DOHH2 (cell line): Measurements from ENCODE around the gene FAM98C.

Experiments
- H3F3A ChIP-seq: fragments of 200-600 bp; sonication (generic), shearing (Covaris generic); 2 replicates; pipeline ENCODE4 v1.6.0; 2016; ENCODE audit warnings: antibody characterized with exemption, mild to moderate bottlenecking; ENCODE audit not compliant: control insufficient read depth, insufficient read depth
- H3K27ac ChIP-seq: fragments of 200-600 bp; sonication (generic); 2 replicates; pipeline ENCODE4 v1.5.1; 2014; ENCODE audit warnings: low read depth, mild to moderate bottlenecking, low read length, moderate library complexity
- H3K27me3 ChIP-seq: fragments of 200-600 bp; sonication (generic); 2 replicates; pipeline ENCODE4 v1.6.1; 2014; ENCODE audit warnings: mild to moderate bottlenecking, low read length, mixed read lengths; ENCODE audit not compliant: control insufficient read depth
- H3K36me3 ChIP-seq: fragments of 200-600 bp; sonication (generic); 2 replicates; pipeline ENCODE4 v1.6.1; 2014; ENCODE audit warnings: mild to moderate bottlenecking, low read length, moderate library complexity, mixed read lengths; ENCODE audit not compliant: control insufficient read depth
- H3K4me1 ChIP-seq: fragments of 200-600 bp; sonication (generic); 2 replicates; pipeline ENCODE4 v1.6.1; 2014; ENCODE audit warnings: mild to moderate bottlenecking, low read length, mixed read lengths; ENCODE audit not compliant: control insufficient read depth
- H3K4me2 ChIP-seq: fragments of 200-600 bp; sonication (generic); 2 replicates; pipeline ENCODE4 v1.6.0; 2014; ENCODE audit warnings: mild to moderate bottlenecking, low read length, moderate library complexity
- H3K4me3 ChIP-seq: fragments of 200-600 bp; sonication (generic); 2 replicates; pipeline ENCODE4 v1.5.1; 2014; ENCODE audit warnings: mild to moderate bottlenecking, low read length, mixed read lengths
- H3K79me2 ChIP-seq: fragments of 200-600 bp; sonication (generic); 2 replicates; pipeline ENCODE4 v1.6.1; 2014; ENCODE audit warnings: mild to moderate bottlenecking, low read length, mixed read lengths; ENCODE audit not compliant: control insufficient read depth
- H3K9me2 ChIP-seq: fragments of 200-600 bp; sonication (generic); replicated peaks from 2 replicates; pipeline ENCODE4 v1.6.1; 2014; ENCODE audit warnings: mild to moderate bottlenecking, low read length, mixed read lengths; ENCODE audit not compliant: control insufficient read depth
- H3K9me3 ChIP-seq: fragments of 200-600 bp; sonication (generic); 2 replicates; pipeline ENCODE4 v1.6.1; 2014; ENCODE audit warnings: antibody characterized with exemption, low read length, mixed read lengths; ENCODE audit not compliant: control insufficient read depth, insufficient read depth
- H4K20me1 ChIP-seq: fragments of 200-600 bp; sonication (generic); 2 replicates; pipeline ENCODE4 v1.6.0; 2014; ENCODE audit warnings: low read depth, mild to moderate bottlenecking, antibody characterized with exemption, low read length, moderate library complexity; ENCODE audit not compliant: control insufficient read depth, insufficient read depth
- EZH2phosphoT487 ChIP-seq: fragments of 200-600 bp; sonication (generic); IDR thresholded peaks from 2 replicates; pipeline ENCODE4 v1.6.1; 2017; ENCODE audit warnings: borderline replicate concordance, mild to moderate bottlenecking, antibody characterized with exemption, low read length, moderate library complexity, mixed read lengths
- TF ChIP-seq, protein P1 (sequence below): fragments of 200-600 bp; sonication (generic); IDR thresholded peaks from one replicate; pipeline ENCODE4 v1.5.1; 2014; ENCODE audit warnings: antibody characterized with exemption, mild to moderate bottlenecking, low read depth, low read length; ENCODE audit not compliant: poor library complexity, severe bottlenecking

Gene FAM98C

GRCh38 chr19:38378866-38379265, 24.0 kb upstream of the FAM98C start:
- no peak for TF ChIP-seq EZH2phosphoT487
- TF ChIP-seq, protein P1, sequence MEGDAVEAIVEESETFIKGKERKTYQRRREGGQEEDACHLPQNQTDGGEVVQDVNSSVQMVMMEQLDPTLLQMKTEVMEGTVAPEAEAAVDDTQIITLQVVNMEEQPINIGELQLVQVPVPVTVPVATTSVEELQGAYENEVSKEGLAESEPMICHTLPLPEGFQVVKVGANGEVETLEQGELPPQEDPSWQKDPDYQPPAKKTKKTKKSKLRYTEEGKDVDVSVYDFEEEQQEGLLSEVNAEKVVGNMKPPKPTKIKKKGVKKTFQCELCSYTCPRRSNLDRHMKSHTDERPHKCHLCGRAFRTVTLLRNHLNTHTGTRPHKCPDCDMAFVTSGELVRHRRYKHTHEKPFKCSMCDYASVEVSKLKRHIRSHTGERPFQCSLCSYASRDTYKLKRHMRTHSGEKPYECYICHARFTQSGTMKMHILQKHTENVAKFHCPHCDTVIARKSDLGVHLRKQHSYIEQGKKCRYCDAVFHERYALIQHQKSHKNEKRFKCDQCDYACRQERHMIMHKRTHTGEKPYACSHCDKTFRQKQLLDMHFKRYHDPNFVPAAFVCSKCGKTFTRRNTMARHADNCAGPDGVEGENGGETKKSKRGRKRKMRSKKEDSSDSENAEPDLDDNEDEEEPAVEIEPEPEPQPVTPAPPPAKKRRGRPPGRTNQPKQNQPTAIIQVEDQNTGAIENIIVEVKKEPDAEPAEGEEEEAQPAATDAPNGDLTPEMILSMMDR, result no peak
- Histone ChIP-seq H4K20me1 (no peaks in the 10 kb centered on the region; the same call in 1 of the 2 replicates), H3K9me3 (no peaks in the 10 kb centered on the region), H3K27me3 (no peaks in the 10 kb centered on the region), H3K36me3 (peaks cover 61% of the 10 kb centered on the region), H3K27ac (no peak overlapping the region), H3K4me1 (peaks cover 15% of the 10 kb centered on the region), H3F3A (no peaks in the 10 kb centered on the region), H3K9me2 (no peaks in the 10 kb centered on the region), H3K4me2 (no peak overlapping the region), H3K4me3 (no peak overlapping the region), H3K79me2 (peaks cover 42% of the 10 kb centered on the region)

DNA sequence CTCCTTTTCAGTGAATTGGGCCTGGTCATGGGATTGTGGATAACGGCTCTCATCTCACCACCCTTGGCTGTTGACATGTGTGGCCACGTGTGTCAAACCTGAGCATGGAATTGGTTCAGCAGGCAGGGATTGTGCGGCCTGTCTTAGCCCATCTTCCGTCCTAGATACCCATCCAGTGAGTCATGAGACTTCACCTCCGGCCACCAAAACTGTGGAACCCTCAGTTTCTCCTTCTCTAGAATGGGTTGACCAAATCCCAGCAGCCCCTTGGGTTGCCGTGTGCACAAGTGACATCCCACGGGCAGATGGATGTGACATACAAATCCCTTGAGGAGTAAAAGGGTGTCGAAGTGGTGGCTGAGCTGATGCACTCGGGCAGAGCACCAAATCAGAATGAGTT, 21.8 kb upstream of the FAM98C start:
- H3K4me1 ChIP-seq, result peaks cover 5% of the 10 kb centered on the region
- H3K4me2 ChIP-seq, result no peak overlapping the region
- no peaks in the 10 kb centered on the region for H4K20me1 ChIP-seq
- peaks cover 26% of the 10 kb centered on the region for H3K79me2 ChIP-seq
- no peak overlapping the region for H3K27ac ChIP-seq
- H3K36me3 ChIP-seq, result peaks cover 54% of the 10 kb centered on the region
- no peak overlapping the region for H3K4me3 ChIP-seq
- no peak for TF ChIP-seq EZH2phosphoT487
- TF ChIP-seq, protein P1, result no peak
- H3F3A ChIP-seq, result no peaks in the 10 kb centered on the region
- H3K9me3 ChIP-seq, result no peaks in the 10 kb centered on the region
- no peaks in the 10 kb centered on the region for H3K27me3 ChIP-seq
- H3K9me2 ChIP-seq, result no peaks in the 10 kb centered on the region

DNA sequence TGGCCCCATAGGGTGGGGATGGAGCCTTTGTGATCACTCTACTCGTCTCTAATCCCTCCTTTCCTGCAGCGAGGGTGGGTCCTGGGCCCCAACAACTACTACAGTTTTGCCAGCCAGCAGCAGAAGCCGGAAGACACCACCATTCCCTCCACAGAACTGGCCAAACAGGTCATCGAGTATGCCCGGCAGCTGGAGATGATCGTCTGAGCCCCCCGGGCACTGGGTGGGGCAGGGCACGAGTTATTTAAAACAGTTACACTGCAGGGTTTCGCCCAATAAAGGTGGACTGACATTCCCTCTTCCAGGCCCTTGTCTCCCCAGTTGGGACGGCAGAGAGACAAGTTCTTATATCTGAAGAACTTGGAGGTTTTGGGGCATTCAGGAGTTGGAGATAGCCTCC, 19.7 kb upstream of the FAM98C start:
- Histone ChIP-seq H3K27ac (no peak overlapping the region), H4K20me1 (0 out of 2 replicates have a peak, but pooled peaks cover 2% of the 10 kb centered on the region), H3K4me1 (peaks cover 16% of the 10 kb centered on the region), H3K9me3 (no peaks in the 10 kb centered on the region), H3K27me3 (peaks cover 8% of the 10 kb centered on the region), H3K4me3 (no peak overlapping the region), H3K4me2 (no peak overlapping the region), H3K9me2 (no peaks in the 10 kb centered on the region), H3K36me3 (peaks cover 39% of the 10 kb centered on the region), H3F3A (no peaks in the 10 kb centered on the region; the same call in 1 of the 2 replicates), H3K79me2 (peaks cover 7% of the 10 kb centered on the region)
- TF ChIP-seq, protein P1, result no peak
- no peak for TF ChIP-seq EZH2phosphoT487

DNA sequence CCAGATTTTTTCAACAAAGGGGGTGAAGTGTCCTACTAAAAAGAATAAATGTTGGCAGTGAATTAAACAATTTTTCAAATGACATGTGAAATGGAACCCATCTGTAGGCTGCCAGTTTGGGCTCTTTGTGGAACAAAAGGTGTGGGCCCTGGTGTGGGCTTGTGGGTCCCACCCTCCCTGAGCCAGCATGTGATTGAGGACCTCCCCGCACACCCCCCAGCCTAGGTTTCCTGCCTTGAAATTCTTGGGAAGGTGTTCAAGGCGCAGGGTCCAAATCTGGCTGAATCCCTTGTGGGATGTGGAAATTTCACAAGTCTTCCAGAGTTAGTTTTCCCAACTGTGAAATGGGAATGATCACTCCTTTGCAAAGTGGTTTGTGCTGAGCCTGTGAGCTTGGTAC, 19.1 kb upstream of the FAM98C start:
- TF ChIP-seq, protein P1, result no peak
- no peak for TF ChIP-seq EZH2phosphoT487
- peaks cover 12% of the 10 kb centered on the region for H3K27me3 ChIP-seq
- no peak overlapping the region for H3K27ac ChIP-seq
- H3K4me3 ChIP-seq, result no peak overlapping the region
- H4K20me1 ChIP-seq, result 0 out of 2 replicates have a peak, but pooled peaks cover 4% of the 10 kb centered on the region
- peaks cover 21% of the 10 kb centered on the region for H3K4me1 ChIP-seq
- H3K9me2 ChIP-seq, result no peaks in the 10 kb centered on the region
- no peaks in the 10 kb centered on the region for H3K9me3 ChIP-seq
- peaks cover 7% of the 10 kb centered on the region for H3K79me2 ChIP-seq
- H3K36me3 ChIP-seq, result peaks cover 39% of the 10 kb centered on the region
- no peaks in the 10 kb centered on the region; the same call in 1 of the 2 replicates for H3F3A ChIP-seq
- no peak overlapping the region for H3K4me2 ChIP-seq
